AG04449 (cell line): ENCODE measurements around the gene PRKD2.

Source experiments
- CTCF ChIA-PET: fragments of 350-600 bp; formaldehyde crosslinking; extraction: SDS; loops from one replicate; lab custom pipeline; 2021; ENCODE audit warnings: antibody characterized with exemption; lab: Yijun Ruan, JAX
- POLR2A ChIA-PET: fragments of 400-600, 350-600 bp; formaldehyde crosslinking; extraction: SDS; loops from one replicate; lab custom pipeline; 2020; ENCODE audit warnings: antibody characterized with exemption, inconsistent platforms; lab: Yijun Ruan, JAX
- DNase-seq: peaks from one replicate; pipeline ENCODE4 v3.0.0-alpha.2; 2010; ENCODE audit warnings: low read depth, low spot score
- H3K4me3 ChIP-seq: 2 replicates; pipeline ENCODE4 v1.5.1; 2011; ENCODE audit warnings: low read depth, mild to moderate bottlenecking, control low read depth, low read length
- TF ChIP-seq, protein P1 (sequence below): IDR thresholded peaks from one replicate; pipeline ENCODE4 v1.5.1; 2011; ENCODE audit warnings: mild to moderate bottlenecking, moderate library complexity, low read length, control low read depth, inconsistent platforms; ENCODE audit not compliant: insufficient read depth; ENCODE audit errors: missing control alignments

PRKD2 gene

DNA sequence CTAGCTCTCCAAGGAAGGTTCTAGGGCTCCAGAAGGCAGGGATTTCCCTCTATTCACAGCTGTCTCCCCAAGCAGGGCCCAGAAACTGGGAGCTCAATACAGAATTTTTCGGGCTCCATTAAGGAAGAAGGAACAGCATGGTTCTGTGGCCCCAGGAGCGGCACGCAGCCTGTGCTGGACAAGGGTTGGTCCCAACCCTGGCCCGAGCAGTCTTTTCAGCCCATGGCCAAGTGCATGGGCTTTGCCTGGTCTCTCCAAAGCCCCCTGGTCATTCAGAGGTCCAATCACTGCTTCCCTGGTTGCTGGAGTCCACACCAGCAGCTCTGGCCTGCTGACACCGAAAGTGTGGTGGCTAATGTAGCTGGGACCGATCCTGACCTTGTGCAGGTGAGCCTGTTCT is 6.6 kb upstream of the PRKD2 start:
- CTCF ChIA-PET, result interaction anchor here (0.8 to 1.0 kb wide), 5 partner anchors 8 to 62 kb away, joined by 3 read pairs; no protein-coding TSS in a partner anchor
- DNase-seq, result no peak
- POLR2A ChIA-PET, result no interaction called here
- no peak overlapping the region for H3K4me3 ChIP-seq
- TF ChIP-seq, protein P1, sequence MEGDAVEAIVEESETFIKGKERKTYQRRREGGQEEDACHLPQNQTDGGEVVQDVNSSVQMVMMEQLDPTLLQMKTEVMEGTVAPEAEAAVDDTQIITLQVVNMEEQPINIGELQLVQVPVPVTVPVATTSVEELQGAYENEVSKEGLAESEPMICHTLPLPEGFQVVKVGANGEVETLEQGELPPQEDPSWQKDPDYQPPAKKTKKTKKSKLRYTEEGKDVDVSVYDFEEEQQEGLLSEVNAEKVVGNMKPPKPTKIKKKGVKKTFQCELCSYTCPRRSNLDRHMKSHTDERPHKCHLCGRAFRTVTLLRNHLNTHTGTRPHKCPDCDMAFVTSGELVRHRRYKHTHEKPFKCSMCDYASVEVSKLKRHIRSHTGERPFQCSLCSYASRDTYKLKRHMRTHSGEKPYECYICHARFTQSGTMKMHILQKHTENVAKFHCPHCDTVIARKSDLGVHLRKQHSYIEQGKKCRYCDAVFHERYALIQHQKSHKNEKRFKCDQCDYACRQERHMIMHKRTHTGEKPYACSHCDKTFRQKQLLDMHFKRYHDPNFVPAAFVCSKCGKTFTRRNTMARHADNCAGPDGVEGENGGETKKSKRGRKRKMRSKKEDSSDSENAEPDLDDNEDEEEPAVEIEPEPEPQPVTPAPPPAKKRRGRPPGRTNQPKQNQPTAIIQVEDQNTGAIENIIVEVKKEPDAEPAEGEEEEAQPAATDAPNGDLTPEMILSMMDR, result no peak

DNA sequence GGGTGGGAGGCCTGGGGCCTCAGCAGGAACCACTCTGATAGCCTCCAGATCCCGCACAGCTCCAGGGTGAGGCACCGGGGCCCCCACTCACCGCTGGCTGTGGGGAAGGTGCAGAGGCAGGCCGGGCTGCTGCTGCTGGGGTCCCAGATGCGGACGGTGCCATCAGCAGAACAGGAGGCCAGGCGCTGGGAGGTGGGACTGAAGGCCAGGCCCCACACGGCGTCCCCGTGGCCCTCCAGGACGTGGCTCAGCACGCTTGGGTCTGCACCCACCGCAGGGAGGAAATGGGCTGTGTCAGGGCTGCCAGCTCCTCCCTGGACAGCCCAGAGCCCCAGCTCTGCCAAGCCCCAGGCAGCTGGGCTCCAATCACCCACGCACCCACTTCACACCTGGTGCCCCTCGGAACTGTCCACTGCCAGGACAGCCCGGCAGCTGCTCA is 6.1 kb upstream of the PRKD2 start:
- TF ChIP-seq, protein P1, result no peak
- POLR2A ChIA-PET, result no interaction called here
- no peak overlapping the region for H3K4me3 ChIP-seq
- CTCF ChIA-PET, result interaction anchor here (0.8 to 1.0 kb wide), 5 partner anchors 9 to 61 kb away, joined by 3 read pairs; no protein-coding TSS in a partner anchor
- DNase-seq, result no peak

DNA sequence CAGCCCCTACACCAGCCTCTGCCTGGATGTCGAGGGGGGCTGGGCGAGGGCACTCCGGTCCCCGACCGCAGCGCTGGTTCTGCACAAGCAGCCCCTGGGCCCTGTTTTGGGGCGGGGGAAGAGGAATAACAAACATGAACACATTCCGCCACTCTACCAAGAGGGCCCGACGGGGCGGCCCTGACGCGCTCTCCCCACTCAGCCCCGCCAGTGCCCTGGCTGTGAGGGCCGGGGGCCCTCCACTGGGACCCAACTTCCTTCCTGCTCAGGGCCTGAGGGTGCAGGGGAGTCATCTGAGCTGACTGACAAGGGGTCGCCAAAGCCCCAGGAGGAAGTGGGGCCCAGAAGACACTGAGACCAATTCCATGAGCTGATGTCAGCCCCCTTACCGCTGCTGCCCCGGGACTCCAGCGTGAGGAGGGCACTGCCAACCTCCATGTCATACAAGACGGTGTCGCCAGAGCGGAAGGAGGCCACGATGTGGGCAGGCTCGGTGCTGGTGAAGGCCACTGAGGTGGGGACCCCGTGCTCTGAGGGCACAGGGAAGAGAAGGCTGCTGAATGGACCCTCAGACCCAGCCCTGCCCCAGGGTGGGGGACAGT is 5.6 kb upstream of the PRKD2 start:
- TF ChIP-seq, protein P1, result no peak
- POLR2A ChIA-PET, result no interaction called here
- DNase-seq, result no peak
- CTCF ChIA-PET, result interaction anchor here (0.8 to 1.0 kb wide), 4 partner anchors 9 to 61 kb away, joined by 3 read pairs; no protein-coding TSS in a partner anchor
- H3K4me3 ChIP-seq, result no peak overlapping the region

DNA sequence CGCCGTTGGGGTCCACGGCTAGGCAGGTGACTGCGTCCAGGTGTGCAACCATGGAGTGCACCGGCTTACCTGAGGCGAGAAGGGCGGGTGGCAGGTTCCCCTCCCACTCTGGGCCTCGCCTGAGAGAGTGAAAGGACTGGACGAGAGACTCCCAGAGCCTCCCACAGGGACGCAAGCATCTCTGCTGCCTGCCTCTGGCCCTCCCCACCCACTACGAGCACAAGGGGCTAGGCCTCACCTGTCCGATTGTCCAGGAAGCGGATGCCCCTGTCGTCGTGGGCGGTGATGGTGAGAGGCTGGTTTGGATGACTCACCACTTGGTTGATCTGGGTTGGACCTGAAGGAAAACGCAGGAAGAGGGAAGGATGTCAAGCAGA is 5.1 kb upstream of the PRKD2 start:
- CTCF ChIA-PET, result interaction anchor here (1.1 to 1.4 kb wide), 2 partner anchors 9 to 82 kb away, joined by 4 to 6 read pairs; no protein-coding TSS in a partner anchor
- TF ChIP-seq, protein P1, result no peak

DNA sequence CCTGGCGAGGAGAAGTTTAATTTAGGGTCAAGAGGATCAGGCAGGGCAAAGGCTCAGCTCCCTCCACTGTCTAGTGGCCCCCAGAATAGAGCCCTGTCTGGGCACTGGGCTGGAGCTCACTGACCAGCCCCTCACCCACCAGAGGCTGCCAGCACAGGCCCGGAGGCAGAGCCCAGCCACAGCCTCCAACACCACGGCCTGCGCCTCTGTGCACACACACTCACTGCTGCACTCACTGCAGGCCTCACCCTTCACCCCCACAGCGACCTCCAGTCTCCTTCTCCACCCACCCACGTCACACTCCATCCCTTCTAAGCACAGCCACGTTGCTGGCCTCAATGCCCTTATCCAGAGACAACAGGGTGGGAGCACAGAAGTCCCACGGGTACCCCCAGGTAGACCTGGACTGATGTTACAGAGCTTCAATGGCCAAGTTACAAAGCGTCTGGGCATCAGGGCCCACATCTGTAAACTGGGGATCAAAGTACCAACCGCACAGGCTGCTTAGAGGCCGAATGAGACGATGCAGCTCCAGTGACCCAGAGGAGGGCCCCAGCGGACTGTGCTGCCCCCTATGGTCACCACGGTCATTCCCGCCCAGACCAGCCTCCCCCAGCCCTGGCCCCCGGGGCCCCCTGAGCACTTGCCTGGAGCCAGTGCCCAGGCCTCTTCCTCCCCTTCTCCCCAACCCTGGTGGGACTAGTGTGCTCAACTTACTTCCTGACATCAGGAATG is 4.5 kb upstream of the PRKD2 start:
- H3K4me3 ChIP-seq, result no peak overlapping the region
- POLR2A ChIA-PET, result no interaction called here
- TF ChIP-seq, protein P1, result peak; percentile 5
- DNase-seq, result no peak
- CTCF ChIA-PET, result interaction anchor here (1.1 to 1.4 kb wide), 3 partner anchors 9 to 82 kb away, joined by 3 to 6 read pairs (median 4); no protein-coding TSS in a partner anchor

More for the DNA sequence above, 5.1 kb upstream of the PRKD2 start:
- DNase-seq, result no peak
- POLR2A ChIA-PET, result no interaction called here
- H3K4me3 ChIP-seq, result no peak overlapping the region
